ENCODE measurements around the gene NUP62.
"Not testable (repeated sequence)": the region's sequence is repeated elsewhere in the genome, so short reads cannot be mapped to it uniquely, and the experiment has no call there.

NUP62 gene

GRCh38 chr19:49924881-49925210 is 4.5 kb downstream of the NUP62 start:
- not testable (repeated sequence) for DNase-seq

GRCh38 chr19:49924004-49924880 is 5.1 kb downstream of the NUP62 start:
- DNase-seq, result no peak

GRCh38 chr19:49923055-49924003 is 6.0 kb downstream of the NUP62 start:
- no peak for DNase-seq

GRCh38 chr19:49921871-49922795 is 7.2 kb downstream of the NUP62 start:
- no peak for DNase-seq

GRCh38 chr19:49920624-49921363 is 8.5 kb downstream of the NUP62 start:
- no peak for DNase-seq

- no peak for DNase-seq
Observed at GRCh38 chr19:49918089-49918488, 11.2 kb downstream of the NUP62 start.

- DNase-seq, result no peak
Observed at GRCh38 chr19:49916839-49917733, 12.2 kb downstream of the NUP62 start.

- DNase-seq, result no peak
Observed at GRCh38 chr19:49915271-49915670, 14.0 kb downstream of the NUP62 start.

- DNase-seq, result no peak
Observed at GRCh38 chr19:49913720-49914119, 15.6 kb downstream of the NUP62 start.

- no peak for DNase-seq
Observed at GRCh38 chr19:49912965-49913685, 16.2 kb downstream of the NUP62 start.

- DNase-seq, result no peak
Observed at GRCh38 chr19:49911381-49912145, 17.7 kb downstream of the NUP62 start.

- no peak for DNase-seq
Observed at GRCh38 chr19:49910179-49910578, 19.1 kb downstream of the NUP62 start.

- DNase-seq, result no peak
Observed at GRCh38 chr19:49908480-49909420, 20.6 kb downstream of the NUP62 start.

GRCh38 chr19:49907745-49908446 is 21.4 kb downstream of the NUP62 start:
- no peak for DNase-seq

GRCh38 chr19:49906879-49907564 is 22.3 kb downstream of the NUP62 start:
- DNase-seq, result no peak

- DNase-seq, result no peak
Observed at GRCh38 chr19:49904136-49904535, 25.2 kb downstream of the NUP62 start.

All from activated effector memory CD4-positive, alpha-beta T cell treated with Interleukin-2 at 50 U/mL for 16 hours (primary cell).